Stimulated activated naive CD8-positive, alpha-beta T cell treated with anti-CD3 and anti-CD28 coated beads, Interleukin-15, amount 100 ng/mL, for 72 hours (primary cell): ENCODE data around the gene IGFN1.

ENCODE experiments used
- ATAC-seq: fragments of 150-1000 bp; cut with Tn5 transposase; 2 replicates; pipeline ENCODE4 v1.10.0; 2021; ENCODE audit warnings: mild to moderate bottlenecking, moderate library complexity
- DNase-seq, 2 donors: peaks; one replicate each; pipeline ENCODE4 v3.0.0; 2021 to 2022
- H3K27ac Mint-ChIP-seq, 2 donors: one replicate each; pipeline ENCODE4 v1.8.0; 2022; ENCODE audit warnings: mild to moderate bottlenecking in 2 of 2, mixed read lengths in 2 of 2, moderate library complexity in 2 of 2
- H3K27me3 Mint-ChIP-seq: one replicate; pipeline ENCODE4 v1.8.0; 2022; ENCODE audit warnings: mixed read lengths
- H3K4me1 Mint-ChIP-seq: one replicate; pipeline ENCODE4 v1.8.0; 2022; ENCODE audit warnings: mild to moderate bottlenecking, mixed read lengths
- H3K4me3 Mint-ChIP-seq, 2 donors: one replicate each; pipeline ENCODE4 v1.8.0; 2022; ENCODE audit warnings: mild to moderate bottlenecking in 2 of 2, mixed read lengths in 2 of 2, moderate library complexity in 1 of 2
- H3K9me3 Mint-ChIP-seq, 2 donors: one replicate each; pipeline ENCODE4 v1.8.0; 2022; ENCODE audit warnings: mixed read lengths in 2 of 2

Gene IGFN1

GRCh38 chr1:201215531-201216357 is 25.1 kb downstream of the IGFN1 start:
- Mint-ChIP-seq H3K4me3 (no peak overlapping the region), H3K27me3 (peaks cover 22% of the 10 kb centered on the region), H3K4me1 (no peaks in the 10 kb centered on the region), H3K9me3 (no peaks in the 10 kb centered on the region), H3K27ac (no peak overlapping the region)
- ATAC-seq (peak; percentile 26), DNase-seq (no peak)

GRCh38 chr1:201216395-201217085 is 25.9 kb downstream of the IGFN1 start:
- Mint-ChIP-seq H3K4me1 (no peaks in the 10 kb centered on the region), H3K9me3 (no peaks in the 10 kb centered on the region), H3K27ac (no peak overlapping the region), H3K4me3 (no peak overlapping the region), H3K27me3 (peaks cover 14% of the 10 kb centered on the region)
- DNase-seq (no peak), ATAC-seq (no peak)

- no peak overlapping the region for H3K4me3 Mint-ChIP-seq
- ATAC-seq (no peak), DNase-seq (no peak)
- no peaks in the 10 kb centered on the region for H3K4me1 Mint-ChIP-seq
- H3K27me3 Mint-ChIP-seq, result peaks cover 8% of the 10 kb centered on the region
- no peak overlapping the region for H3K27ac Mint-ChIP-seq
- H3K9me3 Mint-ChIP-seq, result no peaks in the 10 kb centered on the region
These were observed 26.5 kb downstream of the IGFN1 start for GRCh38 chr1:201217146-201217545.

- H3K4me3 Mint-ChIP-seq, result no peak overlapping the region
- H3K27me3 Mint-ChIP-seq, result peaks cover 1% of the 10 kb centered on the region
- DNase-seq (no peak), ATAC-seq (no peak)
- no peaks in the 10 kb centered on the region for H3K4me1 Mint-ChIP-seq
- no peaks in the 10 kb centered on the region for H3K9me3 Mint-ChIP-seq
- no peak overlapping the region for H3K27ac Mint-ChIP-seq
These were observed 27.2 kb downstream of the IGFN1 start for GRCh38 chr1:201217851-201218250.

- no peak overlapping the region for H3K4me3 Mint-ChIP-seq
- no peaks in the 10 kb centered on the region for H3K9me3 Mint-ChIP-seq
These were observed 27.8 kb downstream of the IGFN1 start for GRCh38 chr1:201218409-201218808.

GRCh38 chr1:201219481-201220387 is 29.1 kb downstream of the IGFN1 start:
- Mint-ChIP-seq H3K4me3 (no peak overlapping the region), H3K27me3 (no peaks in the 10 kb centered on the region), H3K9me3 (no peaks in the 10 kb centered on the region), H3K27ac (peak overlapping the region; percentile 30 to 60), H3K4me1 (no peaks in the 10 kb centered on the region)
- DNase-seq (no peak), ATAC-seq (no peak)

More at GRCh38 chr1:201218409-201218808, 27.8 kb downstream of the IGFN1 start:
- ATAC-seq (no peak), DNase-seq (no peak)
- no peaks in the 10 kb centered on the region for H3K27me3 Mint-ChIP-seq
- H3K27ac Mint-ChIP-seq, result no peak overlapping the region
- no peaks in the 10 kb centered on the region for H3K4me1 Mint-ChIP-seq

GRCh38 chr1:201220388-201220715 is 29.7 kb downstream of the IGFN1 start:
- no peaks in the 10 kb centered on the region for H3K27me3 Mint-ChIP-seq
- no peak overlapping the region for H3K4me3 Mint-ChIP-seq
- no peak for DNase-seq
- no peaks in the 10 kb centered on the region for H3K4me1 Mint-ChIP-seq
- no peak for ATAC-seq
- H3K9me3 Mint-ChIP-seq, result no peaks in the 10 kb centered on the region
- no peak overlapping the region for H3K27ac Mint-ChIP-seq

GRCh38 chr1:201221201-201221846 is 30.7 kb downstream of the IGFN1 start:
- no peak for ATAC-seq
- no peaks in the 10 kb centered on the region for H3K27me3 Mint-ChIP-seq

GRCh38 chr1:201222125-201222524 is 31.5 kb downstream of the IGFN1 start:
- ATAC-seq, result no peak
- Mint-ChIP-seq H3K27me3 (no peaks in the 10 kb centered on the region), H3K4me3 (no peak overlapping the region), H3K4me1 (no peaks in the 10 kb centered on the region), H3K27ac (no peak overlapping the region), H3K9me3 (no peaks in the 10 kb centered on the region)
- peak in 1 of 2 donors; percentile 0 for DNase-seq

More at GRCh38 chr1:201221201-201221846, 30.7 kb downstream of the IGFN1 start:
- DNase-seq, result no peak
- H3K27ac Mint-ChIP-seq, result peak overlapping the region in 1 of 2 donors; percentile 4
- no peaks in the 10 kb centered on the region for H3K4me1 Mint-ChIP-seq
- H3K9me3 Mint-ChIP-seq, result no peaks in the 10 kb centered on the region
- no peak overlapping the region for H3K4me3 Mint-ChIP-seq

- peak overlapping the region; percentile 8 to 23 for H3K27ac Mint-ChIP-seq
- H3K27me3 Mint-ChIP-seq, result peaks cover 9% of the 10 kb centered on the region
- ATAC-seq (no peak), DNase-seq (peak in 1 of 2 donors; percentile 0)
- no peaks in the 10 kb centered on the region for H3K4me1 Mint-ChIP-seq
- no peaks in the 10 kb centered on the region for H3K9me3 Mint-ChIP-seq
- H3K4me3 Mint-ChIP-seq, result no peak overlapping the region
These were observed 33.4 kb downstream of the IGFN1 start for GRCh38 chr1:201223852-201224665.

GRCh38 chr1:201224666-201225370 is 34.2 kb downstream of the IGFN1 start:
- peak overlapping the region; percentile 8 to 23 for H3K27ac Mint-ChIP-seq
- H3K4me1 Mint-ChIP-seq, result no peaks in the 10 kb centered on the region
- no peaks in the 10 kb centered on the region for H3K9me3 Mint-ChIP-seq

GRCh38 chr1:201226178-201226514 is 35.5 kb downstream of the IGFN1 start:
- Mint-ChIP-seq H3K27ac (no peak overlapping the region), H3K27me3 (peaks cover 30% of the 10 kb centered on the region), H3K9me3 (peaks cover 0 to 4% of the 10 kb centered on the region in 2 donors), H3K4me3 (no peak overlapping the region), H3K4me1 (no peaks in the 10 kb centered on the region)
- ATAC-seq (no peak), DNase-seq (no peak)

More at GRCh38 chr1:201224666-201225370, 34.2 kb downstream of the IGFN1 start:
- DNase-seq, result no peak
- ATAC-seq, result no peak
- H3K27me3 Mint-ChIP-seq, result peaks cover 17% of the 10 kb centered on the region
- H3K4me3 Mint-ChIP-seq, result no peak overlapping the region

GRCh38 chr1:201226859-201227488 is 36.4 kb downstream of the IGFN1 start:
- Mint-ChIP-seq H3K27ac (no peak overlapping the region), H3K27me3 (peaks cover 39% of the 10 kb centered on the region), H3K4me1 (no peaks in the 10 kb centered on the region), H3K9me3 (peaks cover 6 to 8% of the 10 kb centered on the region in 2 donors), H3K4me3 (no peak overlapping the region)
- no peak for ATAC-seq
- DNase-seq, result peak in 1 of 2 donors; percentile 0
